Measurements from ENCODE around the gene GNG4. TPM values are rescaled to one million over a fixed set of nuclear protein-coding genes. Genes with fewer than 3 reads are reported as not detected.
"Not testable (repeated sequence)": the region's sequence is repeated elsewhere in the genome, so short reads cannot be mapped to it uniquely, and the experiment has no call there.

Gene GNG4
- total RNA-seq, 8 experiments from 2014 or later = 0.87 to 61.0 (median 33.2) TPM

DNA sequence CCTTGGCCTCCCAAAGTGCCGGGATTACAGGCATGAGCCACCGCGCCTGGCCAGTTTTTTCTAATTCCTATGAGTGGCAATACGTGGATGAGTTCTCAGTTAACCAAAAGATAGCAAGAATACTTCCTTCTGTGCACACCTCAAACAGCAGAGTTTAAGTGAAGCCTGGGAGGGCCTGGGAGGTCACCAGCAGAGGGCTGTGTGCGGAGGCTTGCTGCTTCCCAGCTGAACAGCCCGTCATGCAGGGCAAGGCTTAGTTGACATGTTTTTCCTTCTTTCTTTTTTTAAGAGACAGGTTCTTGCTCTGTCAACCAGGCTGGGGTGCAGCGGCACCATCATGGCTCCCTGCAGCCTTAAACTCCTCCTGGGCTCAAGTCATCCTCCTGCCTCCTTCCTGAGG is 17.8 kb downstream of the GNG4 start:
- H3K4me1 ChIP-seq (replicated peaks in 1 of 2) = peaks cover 2 to 3% of the 10 kb centered on the region in 2 donors
- no peak overlapping the region for H3K27ac ChIP-seq
- ATAC-seq (replicated peaks in 6 of 8) = no peak
- no peak overlapping the region for H3K4me3 ChIP-seq
- in situ Hi-C loops (cut with MboI; ENCODE audit: low pct_unique_long_range_greater_than_20kb in 2 of 9, low sequenced_read_pairs in 9 of 9, unreplicated experiment in 9 of 9) = no loop called here
- 79 to 100% (median 96%) methylated on average over 1 to 7 of the region's 7 CpGs; no CpG with 5 or more reads in 2 of the 10 experiments for WGBS, 10 experiments

GRCh38 chr1:235628316-235629005 is 21.1 kb downstream of the GNG4 start:
- H3K27ac ChIP-seq = no peak overlapping the region
- 64 to 100% (median 80%) methylated on average over 1 to 7 of the region's 10 CpGs; no CpG with 5 or more reads in 3 of the 10 experiments for WGBS, 10 experiments
- in situ Hi-C loops (cut with MboI; ENCODE audit: low pct_unique_long_range_greater_than_20kb in 2 of 9, low sequenced_read_pairs in 9 of 9, unreplicated experiment in 9 of 9) = no loop called here
- H3K4me1 ChIP-seq (replicated peaks in 1 of 2) = peaks cover 10 to 13% of the 10 kb centered on the region in 2 donors
- H3K4me3 ChIP-seq = no peak overlapping the region
- ATAC-seq (replicated peaks in 6 of 8) = peak in 2 of 8 experiments; percentile 26 to 78

- WGBS, 10 experiments = 39 to 100% (median 87%) methylated on average over 1 to 4 of the region's 4 CpGs
- no peak for ATAC-seq (replicated peaks in 6 of 8)
- Histone ChIP-seq H3K4me3 (no peak overlapping the region), H3K4me1 (replicated peaks in 1 of 2) (peaks cover 12 to 15% of the 10 kb centered on the region in 2 donors), H3K27ac (no peak overlapping the region)
- in situ Hi-C loops (cut with MboI; ENCODE audit: low pct_unique_long_range_greater_than_20kb in 2 of 9, low sequenced_read_pairs in 9 of 9, unreplicated experiment in 9 of 9) = no loop called here
Measured at GRCh38 chr1:235625831-235626230, 23.8 kb downstream of the GNG4 start.

- 50 to 100% (median 91%) methylated on average over 1 to 3 of the region's 3 CpGs for WGBS, 10 experiments
- no peak overlapping the region for H3K27ac ChIP-seq
- H3K4me3 ChIP-seq = no peak overlapping the region
- no peak for ATAC-seq (replicated peaks in 6 of 8)
- peaks cover 12 to 15% of the 10 kb centered on the region in 2 donors for H3K4me1 ChIP-seq (replicated peaks in 1 of 2)
- in situ Hi-C loops (cut with MboI; ENCODE audit: low pct_unique_long_range_greater_than_20kb in 2 of 9, low sequenced_read_pairs in 9 of 9, unreplicated experiment in 9 of 9) = no loop called here
Measured at GRCh38 chr1:235625340-235625739, 24.2 kb downstream of the GNG4 start.

DNA sequence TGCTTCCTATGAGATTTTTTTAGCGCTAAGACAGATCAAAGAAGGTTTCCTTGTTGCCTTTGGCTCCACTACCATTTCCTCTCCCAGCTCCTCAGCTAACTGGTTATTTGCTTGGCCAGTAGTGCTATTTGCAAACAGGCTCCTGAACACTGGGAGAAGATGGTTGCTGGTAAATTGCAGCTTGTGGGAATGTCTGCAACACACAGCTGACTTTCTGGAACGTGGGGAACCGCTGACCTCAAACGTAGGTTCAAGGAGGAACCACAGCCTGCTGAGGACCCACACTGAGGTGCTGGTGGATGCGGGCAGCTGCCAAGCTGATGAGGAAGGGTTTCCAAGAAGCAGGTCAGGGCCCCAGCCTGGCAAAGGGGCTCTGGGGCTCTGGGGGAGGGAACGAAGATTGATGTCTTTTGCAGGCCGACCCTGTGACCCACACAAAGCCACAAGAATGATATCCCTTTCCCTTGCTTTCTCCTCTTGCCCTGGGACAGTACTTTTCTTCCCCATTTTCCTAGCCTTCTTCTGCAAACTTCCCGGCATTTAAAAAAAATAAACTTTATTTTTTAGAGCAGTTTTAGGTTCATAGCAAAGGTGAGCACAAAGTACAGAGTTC is 24.8 kb downstream of the GNG4 start:
- no peak overlapping the region for H3K4me3 ChIP-seq
- peak in 1 of 8 experiments; percentile 18 for ATAC-seq (replicated peaks in 6 of 8)
- in situ Hi-C loops (cut with MboI; ENCODE audit: low pct_unique_long_range_greater_than_20kb in 2 of 9, low sequenced_read_pairs in 9 of 9, unreplicated experiment in 9 of 9) = no loop called here
- H3K27ac ChIP-seq = no peak overlapping the region
- 0 to 100% (median 62%) methylated on average over 1 to 7 of the region's 8 CpGs for WGBS, 10 experiments
- H3K4me1 ChIP-seq (replicated peaks in 1 of 2) = peaks cover 12 to 15% of the 10 kb centered on the region in 2 donors

DNA sequence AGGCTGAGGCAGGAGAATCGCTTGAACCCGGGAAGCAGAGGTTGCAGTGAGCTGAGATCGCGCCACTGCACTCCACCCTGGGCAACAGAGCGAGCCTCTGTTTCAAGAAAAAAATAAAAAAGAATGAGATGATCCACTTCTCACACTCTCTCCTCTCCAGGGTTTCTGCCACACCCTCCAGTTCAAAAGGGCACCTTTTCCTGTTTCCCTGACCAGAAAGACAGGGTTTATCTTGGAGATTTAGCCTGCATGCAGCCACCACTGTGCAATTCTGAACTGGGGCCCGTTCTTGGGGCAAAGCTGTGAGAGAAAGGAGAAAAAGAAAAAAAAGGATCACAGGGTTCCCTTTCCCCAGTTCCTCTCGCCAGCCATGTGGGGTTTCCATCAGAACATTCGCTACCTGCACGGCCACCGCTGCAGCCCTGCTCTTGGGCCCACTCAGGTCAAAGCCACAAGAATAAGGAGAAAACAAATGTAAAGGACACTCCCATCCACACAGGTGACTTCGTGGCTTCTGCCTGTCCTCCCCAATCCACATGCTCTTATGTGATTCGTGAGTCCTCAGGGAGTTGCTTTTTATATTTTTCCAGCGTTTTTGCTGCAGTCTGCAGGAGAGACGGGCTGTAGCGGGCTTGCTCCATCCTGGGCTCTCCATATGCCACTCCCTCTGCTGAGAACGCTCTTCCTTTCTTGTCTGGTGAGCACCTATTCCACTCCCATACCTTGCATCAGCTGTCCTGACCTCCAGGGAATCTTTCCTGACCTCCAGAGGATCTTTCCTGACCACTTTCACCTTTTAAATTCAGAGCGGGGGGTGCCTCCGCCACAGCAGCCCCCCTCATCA is 26.4 kb downstream of the GNG4 start:
- in situ Hi-C loops (cut with MboI; ENCODE audit: low pct_unique_long_range_greater_than_20kb in 2 of 9, low sequenced_read_pairs in 9 of 9, unreplicated experiment in 9 of 9) = no loop called here
- peak overlapping the region; percentile 11 to 64 for H3K27ac ChIP-seq
- peak in 5 of 8 experiments; percentile 47 to 90 (median 83) for ATAC-seq (replicated peaks in 6 of 8)

GRCh38 chr1:235619149-235619548 is 30.4 kb downstream of the GNG4 start:
- H3K27ac ChIP-seq; in situ Hi-C loops (cut with MboI; ENCODE audit: low pct_unique_long_range_greater_than_20kb in 2 of 9, low sequenced_read_pairs in 9 of 9, unreplicated experiment in 9 of 9); H3K4me3 ChIP-seq; ATAC-seq (replicated peaks in 6 of 8): not testable (repeated sequence)
- peaks cover 9 to 11% of the 10 kb centered on the region in 2 donors for H3K4me1 ChIP-seq (replicated peaks in 1 of 2)
- WGBS, 10 experiments = 80 to 100% (median 100%) methylated on average over 1 to 2 of the region's 2 CpGs; no CpG with 5 or more reads in 4 of the 10 experiments

More for the DNA sequence above, 26.4 kb downstream of the GNG4 start:
- WGBS, 10 experiments = 39 to 77% (median 63%) methylated on average over 1 to 18 of the region's 18 CpGs; no CpG with 5 or more reads in 2 of the 10 experiments
- Histone ChIP-seq H3K4me1 (replicated peaks in 1 of 2) (peaks cover 12 to 15% of the 10 kb centered on the region in 2 donors), H3K4me3 (no peak overlapping the region)

DNA sequence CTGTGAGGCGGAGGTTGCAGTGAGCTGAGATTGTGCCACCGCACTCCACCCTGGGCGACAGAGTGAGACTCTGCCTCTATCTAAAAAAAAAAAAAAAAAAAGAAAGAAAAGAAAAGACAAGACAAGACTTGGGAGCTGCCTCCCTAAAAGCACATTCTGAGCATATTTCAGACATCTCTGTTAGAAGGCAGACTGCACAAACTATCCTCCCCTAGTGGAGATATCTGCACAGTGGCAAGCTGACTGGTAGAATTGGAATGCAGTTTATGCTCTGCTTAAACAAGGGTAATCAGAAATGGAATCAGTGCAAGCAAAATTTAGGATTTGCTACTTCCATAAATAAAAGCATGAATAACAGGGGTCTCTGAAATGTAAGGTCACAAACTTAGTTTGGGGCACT is 31.8 kb downstream of the GNG4 start:
- WGBS, 10 experiments = 87 to 100% (median 100%) methylated on average over 1 to 3 of the region's 3 CpGs; no CpG with 5 or more reads in 4 of the 10 experiments
- in situ Hi-C loops (cut with MboI; ENCODE audit: low pct_unique_long_range_greater_than_20kb in 2 of 9, low sequenced_read_pairs in 9 of 9, unreplicated experiment in 9 of 9) = no loop called here
- H3K4me3 ChIP-seq = no peak overlapping the region
- H3K4me1 ChIP-seq (replicated peaks in 1 of 2) = no peaks in the 10 kb centered on the region
- H3K27ac ChIP-seq = no peak overlapping the region
- peak in 3 of 8 experiments; percentile 23 to 73 (median 59) for ATAC-seq (replicated peaks in 6 of 8)

- 43 to 100% (median 95%) methylated on average over 1 to 3 of the region's 3 CpGs; no CpG with 5 or more reads in 2 of the 10 experiments for WGBS, 10 experiments
- no peak overlapping the region for H3K4me3 ChIP-seq
- no peak overlapping the region for H3K27ac ChIP-seq
- no peaks in the 10 kb centered on the region for H3K4me1 ChIP-seq (replicated peaks in 1 of 2)
- ATAC-seq (replicated peaks in 6 of 8) = no peak
- in situ Hi-C loops (cut with MboI; ENCODE audit: low pct_unique_long_range_greater_than_20kb in 2 of 9, low sequenced_read_pairs in 9 of 9, unreplicated experiment in 9 of 9) = no loop called here
Measured at GRCh38 chr1:235617140-235617539, 32.4 kb downstream of the GNG4 start.

GRCh38 chr1:235614442-235614954 is 35.1 kb downstream of the GNG4 start:
- H3K4me1 ChIP-seq (replicated peaks in 1 of 2) = no peaks in the 10 kb centered on the region
- in situ Hi-C loops (cut with MboI; ENCODE audit: low pct_unique_long_range_greater_than_20kb in 2 of 9, low sequenced_read_pairs in 9 of 9, unreplicated experiment in 9 of 9) = no loop called here
- no peak for ATAC-seq (replicated peaks in 6 of 8)
- 62 to 100% (median 97%) methylated on average over 1 to 5 of the region's 7 CpGs; no CpG with 5 or more reads in 2 of the 10 experiments for WGBS, 10 experiments
- H3K27ac ChIP-seq = no peak overlapping the region
- H3K4me3 ChIP-seq = no peak overlapping the region

DNA sequence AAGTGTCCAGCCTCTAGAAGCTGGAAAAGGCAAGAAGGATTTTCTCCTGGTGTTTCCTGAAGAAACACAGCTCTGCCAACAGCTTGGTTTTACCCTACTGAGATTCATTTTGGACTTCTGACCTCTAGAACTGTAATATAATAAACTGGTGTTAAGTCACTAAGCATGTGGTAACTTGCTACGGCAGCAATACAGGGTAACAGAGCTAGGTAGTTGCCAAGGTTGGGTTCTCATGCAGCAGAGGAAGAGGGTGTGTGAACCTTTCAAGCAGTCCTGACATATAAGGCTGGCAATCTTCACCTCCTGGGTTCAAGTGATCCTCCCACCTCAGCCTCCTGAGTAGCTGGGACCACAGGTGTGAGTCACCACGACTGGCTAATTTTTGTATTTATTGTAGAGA is 36.0 kb downstream of the GNG4 start:
- Histone ChIP-seq H3K27ac (no peak overlapping the region), H3K4me3 (no peak overlapping the region), H3K4me1 (replicated peaks in 1 of 2) (no peaks in the 10 kb centered on the region)
- in situ Hi-C loops (cut with MboI; ENCODE audit: low pct_unique_long_range_greater_than_20kb in 2 of 9, low sequenced_read_pairs in 9 of 9, unreplicated experiment in 9 of 9) = no loop called here
- WGBS, 10 experiments = 80 to 100% (median 92%) methylated on average over 1 to 2 of the region's 2 CpGs; no CpG with 5 or more reads in 4 of the 10 experiments
- ATAC-seq (replicated peaks in 6 of 8) = no peak

DNA sequence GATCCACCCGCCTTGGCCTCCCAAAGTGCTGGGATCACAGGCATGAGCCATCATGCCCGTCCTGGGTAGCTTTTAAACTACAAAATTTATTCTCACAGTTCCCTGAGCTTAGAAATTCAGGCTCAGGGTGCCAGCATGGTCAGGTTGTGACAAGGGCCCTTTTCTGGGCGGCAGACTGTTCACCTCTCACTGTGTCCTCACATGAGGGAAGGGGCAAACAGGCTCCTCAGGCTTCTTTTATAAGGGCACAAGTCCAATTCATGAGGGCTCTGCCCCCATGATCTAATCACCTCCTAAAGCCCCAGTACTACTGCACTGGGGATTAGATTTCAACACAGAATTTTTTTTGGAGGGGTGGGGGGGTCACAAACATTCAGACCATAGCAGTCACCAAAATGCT is 36.8 kb downstream of the GNG4 start:
- H3K4me3 ChIP-seq = no peak overlapping the region
- 20 to 100% (median 83%) methylated on average over 1 to 3 of the region's 3 CpGs; no CpG with 5 or more reads in 1 of the 10 experiments for WGBS, 10 experiments
- in situ Hi-C loops (cut with MboI; ENCODE audit: low pct_unique_long_range_greater_than_20kb in 2 of 9, low sequenced_read_pairs in 9 of 9, unreplicated experiment in 9 of 9) = no loop called here
- H3K4me1 ChIP-seq (replicated peaks in 1 of 2) = no peaks in the 10 kb centered on the region
- ATAC-seq (replicated peaks in 6 of 8) = no peak
- H3K27ac ChIP-seq = no peak overlapping the region
